ENCODE measurements around the gene RBP2. TPM values are rescaled to one million over a fixed set of nuclear protein-coding genes. Genes with fewer than 3 reads are reported as not detected.
"Not testable (repeated sequence)": the region's sequence is repeated elsewhere in the genome, so short reads cannot be mapped to it uniquely, and the experiment has no call there.

Gene RBP2
- total RNA-seq, 1 donor from 2014 or later = not detected

- peaks cover 69% of the 10 kb centered on the region for H3K9me3 Mint-ChIP-seq
Measured at GRCh38 chr3:139414608-139415224, 61.6 kb downstream of the RBP2 start.

GRCh38 chr3:139412891-139413290 is 63.4 kb downstream of the RBP2 start:
- not testable (repeated sequence) for H3K9me3 ChIP-seq (ENCODE audit: low read depth); H3K4me2 ChIP-seq; H3K4me3 Mint-ChIP-seq; H3K4me3 ChIP-seq; H3K27me3 ChIP-seq; H3F3A ChIP-seq (ENCODE audit: low read depth); H2AFZ ChIP-seq (replicated peaks); DNase-seq (ENCODE audit: low spot score); H3K27ac ChIP-seq; H3K36me3 ChIP-seq; H3K4me1 ChIP-seq; H4K20me1 ChIP-seq (ENCODE audit: low read depth); H3K4me1 Mint-ChIP-seq; H3K27me3 Mint-ChIP-seq (ENCODE audit: insufficient read depth, low read depth); H3K79me2 ChIP-seq (ENCODE audit: low read depth); H3K9ac ChIP-seq; H3K27ac Mint-ChIP-seq
- Mint-ChIP-seq H3K9me3 (peaks cover 85% of the 10 kb centered on the region), H3K36me3 (peaks cover 12% of the 10 kb centered on the region)

More at GRCh38 chr3:139414608-139415224, 61.6 kb downstream of the RBP2 start:
- Histone ChIP-seq H3K4me1 (no peaks in the 10 kb centered on the region), H3K9me3 (ENCODE audit: low read depth) (no peaks in the 10 kb centered on the region), H3K4me2 (no peak overlapping the region), H3K9ac (no peak overlapping the region), H3K27me3 (no peaks in the 10 kb centered on the region), H3K27ac (no peak overlapping the region), H2AFZ (replicated peaks) (no peak overlapping the region), H3K4me3 (no peak overlapping the region), H3F3A (ENCODE audit: low read depth) (no peaks in the 10 kb centered on the region), H3K36me3 (no peaks in the 10 kb centered on the region), H3K79me2 (ENCODE audit: low read depth) (no peaks in the 10 kb centered on the region), H4K20me1 (ENCODE audit: low read depth) (no peaks in the 10 kb centered on the region)
- no peaks in the 10 kb centered on the region for H3K4me1 Mint-ChIP-seq
- peaks cover 12% of the 10 kb centered on the region for H3K36me3 Mint-ChIP-seq
- H3K27me3 Mint-ChIP-seq (ENCODE audit: insufficient read depth, low read depth) = peaks cover 3% of the 10 kb centered on the region
- no peak for DNase-seq (ENCODE audit: low spot score)
- no peak overlapping the region for H3K4me3 Mint-ChIP-seq
- TF ChIP-seq EZH2phosphoT487 (IDR thresholded peaks at IDR 0.05) (no peak), EZH2 (IDR thresholded peaks at IDR 0.05) (no peak), CTCF (IDR thresholded peaks at IDR 0.05) (no peak)
- no peak overlapping the region for H3K27ac Mint-ChIP-seq

Other genes starting within 250 kb of the RBP2 start
- 54.3 and 85.8 TPM in 2 replicates for gene MRPS22, start 132.5 kb downstream of the RBP2 start, total RNA-seq (ENCODE audit: low replicate concordance)
- gene COPB2, start 86.9 kb downstream of the RBP2 start, total RNA-seq (ENCODE audit: low replicate concordance) = 72.6 and 86.1 TPM in 2 replicates
- gene RBP1, start 63.2 kb upstream of the RBP2 start, total RNA-seq (ENCODE audit: low replicate concordance) = 4.0 and 11.5 TPM in 2 replicates
- 0.87 and 0.95 TPM in 2 replicates for gene NMNAT3, start 201.5 kb upstream of the RBP2 start, total RNA-seq (ENCODE audit: low replicate concordance)